Glutamatergic neuron (in vitro differentiated cells): ENCODE data around the gene SLC4A8. TPM values are rescaled to one million over a fixed set of nuclear protein-coding genes. Genes with fewer than 3 reads are reported as not detected.

ENCODE experiments used
- DNase-seq: peaks from one replicate; pipeline ENCODE4 v3.0.0; 2022
- H3K27ac Mint-ChIP-seq: one replicate; pipeline ENCODE4 v1.8.0; 2020; ENCODE audit warnings: mild to moderate bottlenecking, mixed read lengths, inconsistent platforms; ENCODE audit not compliant: unreplicated experiment
- H3K27me3 Mint-ChIP-seq: one replicate; pipeline ENCODE4 v1.8.0; 2020; ENCODE audit warnings: mild to moderate bottlenecking, moderate library complexity, mixed read lengths, inconsistent platforms; ENCODE audit not compliant: unreplicated experiment
- H3K36me3 Mint-ChIP-seq: one replicate; pipeline ENCODE4 v1.8.0; 2020; ENCODE audit warnings: mild to moderate bottlenecking, mixed read lengths, inconsistent platforms; ENCODE audit not compliant: unreplicated experiment
- H3K4me1 Mint-ChIP-seq: one replicate; pipeline ENCODE4 v1.8.0; 2020; ENCODE audit warnings: mild to moderate bottlenecking, low read depth, mixed read lengths, inconsistent platforms; ENCODE audit not compliant: unreplicated experiment
- H3K4me3 Mint-ChIP-seq: one replicate; pipeline ENCODE4 v1.8.0; 2020; ENCODE audit warnings: mild to moderate bottlenecking, mixed read lengths, inconsistent platforms; ENCODE audit not compliant: unreplicated experiment
- H3K9me3 Mint-ChIP-seq: one replicate; pipeline ENCODE4 v1.8.0; 2020; ENCODE audit warnings: mild to moderate bottlenecking, moderate library complexity, mixed read lengths, inconsistent platforms; ENCODE audit not compliant: unreplicated experiment
- long read RNA-seq: library from polyadenylated mRNA; unstranded; transcript quantifications from one replicate; pipeline ENCODE4 v2.0.0, GENCODE V29; 2020; ENCODE audit not compliant: unreplicated experiment
- total RNA-seq: library from RNA; stranded (reverse); fragmentation: NEBNext Ultra II Directional; extraction: Animal tissue kit (Norgen Biotek cat#: 25700); gene quantifications from one replicate; pipeline ENCODE4 v1.2.1, GENCODE V29; 2021; ENCODE audit not compliant: unreplicated experiment
- TF ChIP-seq, protein P1 (sequence below): fragments of 200-600 bp; sonication (generic); IDR thresholded peaks from one replicate; pipeline ENCODE4 v1.5.0; 2021; ENCODE audit not compliant: partially characterized antibody, unreplicated experiment

SLC4A8 gene
- total RNA-seq = 80.0 TPM
- long read RNA-seq, partial matches to known transcripts = 4 of 7 reads
- long read RNA-seq, other reads (novel, unspliced or antisense) = 3 of 7 reads

DNA sequence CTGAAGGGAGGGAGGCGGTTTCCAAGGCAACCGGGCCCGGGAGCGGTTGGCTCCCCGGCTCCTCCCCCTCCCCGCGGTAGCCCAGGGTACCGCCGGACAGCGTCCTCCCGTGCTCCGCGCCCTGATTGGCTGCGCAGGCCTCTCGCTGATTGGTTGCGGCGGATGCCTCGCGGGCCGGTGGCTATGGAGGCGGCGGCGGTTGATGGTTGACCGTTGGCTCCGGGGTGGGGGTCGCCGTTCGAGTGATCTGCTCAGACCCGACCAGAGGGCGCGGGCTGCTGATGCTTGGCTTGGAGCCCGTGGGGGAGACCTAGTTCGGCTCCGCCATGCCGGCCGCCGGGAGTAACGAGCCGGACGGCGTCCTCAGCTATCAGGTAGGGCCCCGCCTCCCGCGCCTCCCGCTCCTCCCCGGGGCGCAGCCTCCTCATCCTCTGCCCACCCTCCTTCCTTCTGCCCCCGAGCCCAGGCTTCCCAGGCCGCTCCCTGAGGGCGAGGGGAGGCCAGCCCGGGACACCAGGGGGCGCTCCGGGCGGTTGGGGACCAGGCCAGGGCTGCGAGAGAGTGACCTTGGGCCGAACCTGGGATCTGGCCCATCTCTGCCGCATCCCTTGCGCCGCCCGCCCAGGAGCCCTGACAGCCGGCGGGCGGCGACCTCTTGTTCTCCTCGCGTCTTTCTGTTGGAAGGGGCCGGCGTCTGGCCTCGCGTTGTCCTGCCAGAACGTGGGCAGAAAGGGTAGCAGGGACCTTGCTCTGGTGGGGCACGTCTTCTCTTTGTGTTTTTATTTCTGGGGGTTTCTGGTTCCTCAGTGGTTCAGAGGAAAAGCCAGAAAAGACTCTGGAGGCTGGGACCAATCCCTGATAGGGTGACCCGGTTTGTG is at the start of gene SLC4A8:
TSS of gene SLC4A8 (plus strand) at position 170 of the 878 bp plus-strand sequence. CDS start at position 327, 157 bp downstream.
- H3K4me1 Mint-ChIP-seq = peaks cover 29% of the 10 kb centered on the region
- TF ChIP-seq, protein P1, sequence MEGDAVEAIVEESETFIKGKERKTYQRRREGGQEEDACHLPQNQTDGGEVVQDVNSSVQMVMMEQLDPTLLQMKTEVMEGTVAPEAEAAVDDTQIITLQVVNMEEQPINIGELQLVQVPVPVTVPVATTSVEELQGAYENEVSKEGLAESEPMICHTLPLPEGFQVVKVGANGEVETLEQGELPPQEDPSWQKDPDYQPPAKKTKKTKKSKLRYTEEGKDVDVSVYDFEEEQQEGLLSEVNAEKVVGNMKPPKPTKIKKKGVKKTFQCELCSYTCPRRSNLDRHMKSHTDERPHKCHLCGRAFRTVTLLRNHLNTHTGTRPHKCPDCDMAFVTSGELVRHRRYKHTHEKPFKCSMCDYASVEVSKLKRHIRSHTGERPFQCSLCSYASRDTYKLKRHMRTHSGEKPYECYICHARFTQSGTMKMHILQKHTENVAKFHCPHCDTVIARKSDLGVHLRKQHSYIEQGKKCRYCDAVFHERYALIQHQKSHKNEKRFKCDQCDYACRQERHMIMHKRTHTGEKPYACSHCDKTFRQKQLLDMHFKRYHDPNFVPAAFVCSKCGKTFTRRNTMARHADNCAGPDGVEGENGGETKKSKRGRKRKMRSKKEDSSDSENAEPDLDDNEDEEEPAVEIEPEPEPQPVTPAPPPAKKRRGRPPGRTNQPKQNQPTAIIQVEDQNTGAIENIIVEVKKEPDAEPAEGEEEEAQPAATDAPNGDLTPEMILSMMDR = peak; percentile 95
- no peaks in the 10 kb centered on the region for H3K36me3 Mint-ChIP-seq
- H3K27ac Mint-ChIP-seq = peak within 1 kb of the TSS; percentile 95
- H3K27me3 Mint-ChIP-seq = peaks cover 2% of the 10 kb centered on the region
- peaks cover 6% of the 10 kb centered on the region for H3K9me3 Mint-ChIP-seq
- peak; percentile 99 for DNase-seq
- H3K4me3 Mint-ChIP-seq = peak within 1 kb of the TSS; percentile 92

DNA sequence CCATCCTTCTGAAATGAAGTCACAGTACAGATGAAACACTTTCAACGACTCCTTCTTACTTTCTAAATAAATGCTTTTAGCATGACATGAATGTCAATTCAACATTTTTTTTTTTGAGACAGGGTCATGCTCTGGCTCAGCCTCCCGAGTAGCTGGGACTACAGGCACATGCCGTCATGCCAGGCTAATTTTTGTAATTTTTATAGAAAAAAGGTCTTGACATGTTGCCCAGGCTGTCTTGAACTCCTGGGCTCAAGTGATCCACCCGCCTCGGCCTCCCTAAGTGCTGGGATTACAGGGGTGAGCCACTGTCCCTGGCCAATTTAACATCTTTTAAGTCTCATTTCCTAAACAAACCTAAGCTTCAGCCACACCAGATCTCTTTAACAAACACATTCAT is 49.8 kb upstream of the SLC4A8 start:
- H3K36me3 Mint-ChIP-seq = no peaks in the 10 kb centered on the region
- peaks cover 5% of the 10 kb centered on the region for H3K4me1 Mint-ChIP-seq
- H3K27ac Mint-ChIP-seq = no peak overlapping the region
- DNase-seq = no peak
- TF ChIP-seq, protein P1 = no peak
- H3K27me3 Mint-ChIP-seq = peaks cover 3% of the 10 kb centered on the region
- H3K4me3 Mint-ChIP-seq = no peak overlapping the region
- H3K9me3 Mint-ChIP-seq = peaks cover 2% of the 10 kb centered on the region

DNA sequence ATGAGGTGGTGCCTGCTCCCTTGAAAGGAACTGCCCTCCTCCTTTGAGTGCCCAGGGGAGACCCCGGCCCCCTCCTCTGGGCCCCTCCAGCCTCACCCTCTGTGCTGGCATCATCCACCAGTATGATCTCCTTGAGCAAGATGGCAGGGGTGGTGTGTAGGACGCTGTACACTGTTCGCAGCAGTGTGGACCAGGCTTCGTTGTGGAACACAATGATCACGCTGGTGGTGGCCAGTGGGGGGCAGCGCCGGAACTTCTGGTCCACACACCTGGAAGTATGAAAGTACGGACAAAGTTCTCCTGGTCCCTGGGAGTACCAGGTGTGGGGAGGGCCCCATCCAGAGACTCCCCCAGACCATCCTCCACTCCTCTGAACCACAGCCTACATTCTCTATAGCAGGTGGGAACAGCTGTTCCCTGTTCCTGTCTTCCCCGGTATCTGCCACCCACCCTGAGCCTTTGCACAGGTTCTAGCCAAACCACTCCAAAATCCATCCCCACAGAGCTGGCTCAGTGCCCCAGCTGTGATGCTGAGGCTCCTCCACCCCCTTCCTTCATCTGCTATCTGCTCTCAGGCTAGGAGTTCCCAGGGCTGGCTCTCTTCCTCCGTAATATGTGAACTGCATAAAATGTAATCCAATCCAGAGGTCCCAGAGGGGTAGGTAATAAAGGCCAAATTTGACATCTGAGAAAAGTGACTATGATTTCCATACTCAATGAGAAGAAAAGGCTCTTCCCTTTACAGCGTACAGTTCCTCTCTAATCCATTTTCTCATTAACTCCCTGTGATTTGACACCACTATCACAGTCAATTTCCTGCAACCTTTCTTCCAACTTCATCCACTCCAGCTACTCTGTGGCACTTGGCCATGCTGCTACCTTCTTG is 47.3 kb upstream of the SLC4A8 start:
- no peak for DNase-seq

DNA sequence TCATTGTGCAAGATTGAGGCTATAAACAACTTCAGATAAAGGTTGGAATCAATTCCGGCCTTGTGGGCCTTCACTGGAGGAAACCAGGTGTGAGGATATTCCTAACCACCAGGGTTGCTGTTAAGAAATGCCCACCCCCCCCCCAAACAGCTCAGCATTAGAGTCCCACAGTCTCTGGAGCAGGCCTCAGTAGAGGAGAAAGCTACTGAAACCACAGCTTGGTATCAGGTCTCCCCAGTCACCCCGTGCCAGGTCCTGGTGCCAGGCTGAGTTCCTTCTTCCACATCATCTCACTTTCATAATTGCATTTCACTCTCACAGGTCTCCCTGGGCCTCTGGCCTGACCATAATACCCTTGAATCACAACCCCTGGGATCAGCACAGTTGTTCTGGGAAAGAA is 45.9 kb upstream of the SLC4A8 start:
- Mint-ChIP-seq H3K4me1 (peaks cover 11% of the 10 kb centered on the region), H3K36me3 (no peaks in the 10 kb centered on the region), H3K4me3 (no peak overlapping the region), H3K27me3 (peaks cover 3% of the 10 kb centered on the region), H3K27ac (no peak overlapping the region), H3K9me3 (peaks cover 2% of the 10 kb centered on the region)
- no peak for DNase-seq
- TF ChIP-seq, protein P1 = no peak

More for the DNA sequence above, 47.3 kb upstream of the SLC4A8 start:
- peaks cover 3% of the 10 kb centered on the region for H3K27me3 Mint-ChIP-seq
- peaks cover 2% of the 10 kb centered on the region for H3K9me3 Mint-ChIP-seq
- H3K4me3 Mint-ChIP-seq = peak overlapping the region; percentile 0
- peaks cover 9% of the 10 kb centered on the region for H3K4me1 Mint-ChIP-seq
- no peaks in the 10 kb centered on the region for H3K36me3 Mint-ChIP-seq
- TF ChIP-seq, protein P1 = no peak
- no peak overlapping the region for H3K27ac Mint-ChIP-seq
